Suprapubic skin (tissue), 4 donors: ENCODE data around the gene SEPTIN12.

ENCODE experiments used
- EP300 ChIP-seq: sonication (generic); formaldehyde crosslinking; IDR thresholded peaks from one replicate; pipeline ENCODE4 v1.6.1; 2017; ENCODE audit warnings: antibody characterized with exemption
- POLR2A ChIP-seq, 2 donors: fragments of 450-650 bp; IDR thresholded peaks; one replicate each; pipeline ENCODE4 v1.6.1; 2017; ENCODE audit warnings: antibody characterized with exemption in 2 of 2, mild to moderate bottlenecking in 2 of 2, moderate library complexity in 2 of 2
- POLR2AphosphoS5 ChIP-seq, 3 donors: sonication (generic); formaldehyde crosslinking; IDR thresholded peaks; one replicate each; pipeline ENCODE4 v1.6.1; 2017; ENCODE audit warnings: antibody characterized with exemption in 3 of 3
- TF ChIP-seq, protein P1 (sequence below), 2 donors: fragments of 200-600 bp in 1 of 2; fragments of 450-650 bp in 1 of 2; sonication (generic) in 1 of 2; IDR thresholded peaks; one replicate each; pipeline ENCODE4 v1.5.1; 2016 to 2019; ENCODE audit warnings: antibody characterized with exemption in 2 of 2, mild to moderate bottlenecking in 1 of 2, moderate library complexity in 1 of 2

- TF ChIP-seq, protein P1, sequence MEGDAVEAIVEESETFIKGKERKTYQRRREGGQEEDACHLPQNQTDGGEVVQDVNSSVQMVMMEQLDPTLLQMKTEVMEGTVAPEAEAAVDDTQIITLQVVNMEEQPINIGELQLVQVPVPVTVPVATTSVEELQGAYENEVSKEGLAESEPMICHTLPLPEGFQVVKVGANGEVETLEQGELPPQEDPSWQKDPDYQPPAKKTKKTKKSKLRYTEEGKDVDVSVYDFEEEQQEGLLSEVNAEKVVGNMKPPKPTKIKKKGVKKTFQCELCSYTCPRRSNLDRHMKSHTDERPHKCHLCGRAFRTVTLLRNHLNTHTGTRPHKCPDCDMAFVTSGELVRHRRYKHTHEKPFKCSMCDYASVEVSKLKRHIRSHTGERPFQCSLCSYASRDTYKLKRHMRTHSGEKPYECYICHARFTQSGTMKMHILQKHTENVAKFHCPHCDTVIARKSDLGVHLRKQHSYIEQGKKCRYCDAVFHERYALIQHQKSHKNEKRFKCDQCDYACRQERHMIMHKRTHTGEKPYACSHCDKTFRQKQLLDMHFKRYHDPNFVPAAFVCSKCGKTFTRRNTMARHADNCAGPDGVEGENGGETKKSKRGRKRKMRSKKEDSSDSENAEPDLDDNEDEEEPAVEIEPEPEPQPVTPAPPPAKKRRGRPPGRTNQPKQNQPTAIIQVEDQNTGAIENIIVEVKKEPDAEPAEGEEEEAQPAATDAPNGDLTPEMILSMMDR (IDR thresholded peaks at IDR 0.05), result no peak
- no peak for TF ChIP-seq POLR2A (IDR thresholded peaks at IDR 0.05)
- TF ChIP-seq POLR2AphosphoS5 (IDR thresholded peaks at IDR 0.05), result no peak
- no peak for TF ChIP-seq EP300
Observed at GRCh38 chr16:4769306-4769638, 18.9 kb downstream of the SEPTIN12 start.
